Bone marrow (tissue), 2 donors: ENCODE measurements around the gene KIAA1191.

Experiments
- DNase-seq, 2 donors: peaks; one replicate each; lab custom pipeline; 2025; lab: John Stamatoyannopoulos, UW

KIAA1191 gene

DNA sequence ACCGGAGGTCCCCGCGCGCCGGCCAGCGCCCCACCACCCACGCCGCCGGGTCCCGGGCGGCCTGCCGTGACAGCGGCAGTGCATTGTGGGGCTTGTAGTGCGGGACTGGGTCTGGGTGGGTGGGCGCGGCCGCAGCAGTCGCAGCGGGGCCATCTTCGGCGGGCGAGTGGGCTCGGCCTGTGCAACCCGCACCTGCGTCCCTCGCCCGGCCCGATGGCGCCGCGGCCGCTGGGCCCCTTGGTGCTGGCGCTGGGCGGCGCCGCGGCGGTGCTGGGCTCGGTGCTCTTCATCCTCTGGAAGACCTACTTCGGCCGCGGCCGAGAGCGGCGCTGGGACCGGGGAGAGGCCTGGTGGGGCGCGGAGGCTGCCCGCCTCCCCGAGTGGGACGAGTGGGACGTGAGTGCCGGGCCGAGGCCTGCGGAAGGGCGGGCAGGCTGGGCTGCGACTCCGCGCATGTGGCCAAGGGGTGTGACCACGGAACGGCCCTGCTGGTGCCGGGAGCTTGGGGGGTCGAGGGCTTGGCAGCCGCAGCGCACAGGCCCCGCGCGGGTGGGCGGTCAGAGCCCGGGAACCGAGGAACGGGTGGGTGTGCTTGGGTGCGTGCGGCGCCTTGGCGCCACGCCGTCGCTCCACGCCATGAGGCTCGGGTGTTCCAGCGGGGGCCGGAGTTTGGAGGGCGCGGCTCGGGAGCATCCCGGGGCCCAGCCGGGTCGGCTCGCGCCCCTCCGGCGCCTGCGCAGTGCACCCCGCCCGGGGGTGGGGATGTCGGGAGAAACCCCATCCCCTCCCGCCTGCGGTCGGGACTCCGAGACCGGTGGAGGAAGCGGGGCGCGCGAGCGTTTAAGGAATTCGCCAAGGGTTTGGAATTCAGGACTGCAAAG lies 4.0 kb upstream of the KIAA1191 start, which contains the start of gene ARL10:
Gene ARL10, plus strand, starts transcription at position 137 of the 881 bp plus-strand sequence. Its CDS starts 77 bp downstream, at position 214.
- DNase-seq: peak in 1 of 2 donors; percentile 30

DNA sequence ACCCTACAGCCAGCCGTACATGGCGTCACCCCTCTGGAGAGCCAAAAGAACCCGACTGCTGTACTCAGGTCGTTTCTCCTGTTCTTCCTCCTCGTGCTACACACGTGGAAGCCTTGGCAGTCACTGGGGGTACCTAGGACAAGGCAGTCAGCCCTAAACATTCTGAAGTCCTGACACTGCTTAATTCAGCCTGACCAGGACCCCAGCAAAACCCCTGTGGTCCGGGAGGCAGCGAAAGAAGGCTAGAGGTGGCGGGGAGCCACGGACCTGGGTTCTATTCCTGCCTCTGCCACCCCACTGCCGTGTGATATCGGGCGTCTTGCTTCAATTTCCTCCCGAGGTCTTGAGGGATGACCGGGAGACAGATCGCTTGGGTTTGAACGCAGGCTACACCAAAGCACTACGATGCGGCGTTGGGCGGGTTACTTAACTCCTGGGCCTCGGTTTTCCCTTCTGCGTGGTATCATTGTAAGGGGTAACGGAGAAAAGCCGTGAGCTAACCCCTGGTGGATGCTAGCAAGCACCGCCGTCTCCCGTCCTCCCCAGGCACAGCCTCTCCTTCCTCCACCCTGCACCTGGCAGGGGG lies 3.3 kb upstream of the KIAA1191 start:
- no peak for DNase-seq

GRCh38 chr5:176362233-176362490 lies 598 bp upstream of the KIAA1191 start:
- DNase-seq: no peak

DNA sequence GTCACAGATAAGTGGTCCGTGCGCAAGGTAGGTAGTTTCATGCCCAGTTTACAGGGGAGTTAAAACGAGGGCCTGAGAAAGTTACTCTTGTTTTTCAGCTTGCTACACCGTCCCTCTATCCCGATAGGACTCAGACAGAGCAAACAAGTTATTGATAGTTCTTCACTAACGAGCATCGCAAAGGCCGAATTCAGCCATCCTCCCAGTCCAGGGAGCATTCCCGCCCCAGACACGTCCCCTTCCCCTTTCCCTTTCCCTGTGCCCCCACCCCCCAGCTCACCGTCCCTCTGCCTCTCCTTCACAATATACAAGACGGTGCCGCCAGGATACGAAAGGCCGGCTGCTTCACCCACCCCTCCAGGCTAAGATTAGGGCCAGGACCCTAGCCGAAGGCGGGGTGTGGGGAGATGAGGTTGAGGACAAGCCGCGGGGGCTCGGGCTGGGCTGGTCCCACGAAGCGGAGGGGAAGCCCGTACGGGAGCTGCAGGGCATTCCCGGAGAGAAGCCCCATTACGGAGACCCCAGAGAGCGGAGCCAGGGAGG lies 599 bp downstream of the KIAA1191 start:
- DNase-seq: peak in 1 of 2 donors; percentile 53

DNA sequence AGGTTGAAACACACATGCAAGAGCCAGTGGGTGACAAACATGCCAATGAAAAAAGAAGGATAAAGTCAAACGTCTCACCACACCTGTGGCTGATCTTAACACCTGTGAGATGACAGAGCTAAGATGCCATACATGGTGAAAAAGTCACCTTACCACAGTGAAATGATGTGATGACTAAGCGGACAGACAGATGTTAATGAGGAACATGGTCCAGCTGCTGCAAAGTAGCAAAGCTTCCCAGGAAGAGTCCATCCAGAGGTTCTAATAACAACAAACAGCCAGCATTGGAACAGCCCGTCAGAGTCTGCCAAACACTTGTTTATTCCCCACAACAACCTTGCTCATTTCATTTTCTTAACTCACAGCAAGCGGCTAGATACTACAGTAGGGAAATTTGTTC lies 1.9 kb downstream of the KIAA1191 start:
- no peak for DNase-seq

DNA sequence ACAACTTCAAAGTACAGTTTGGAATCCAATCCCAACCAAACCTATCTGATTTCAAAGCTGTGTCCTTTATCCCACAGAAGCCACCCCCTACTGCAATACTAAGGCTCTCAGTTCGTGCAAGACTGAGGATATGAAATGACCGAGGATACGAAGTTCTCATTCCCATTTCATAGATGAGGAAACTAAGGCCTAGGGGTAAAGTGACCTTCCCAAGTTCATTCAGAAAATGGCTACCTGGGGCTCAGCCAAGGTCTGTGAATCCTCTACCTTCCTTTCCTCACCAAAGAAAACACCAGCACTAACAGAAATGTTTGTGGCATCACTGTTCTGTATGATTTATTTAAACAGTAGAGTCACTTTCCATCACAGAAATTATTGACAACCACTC lies 5.4 kb downstream of the KIAA1191 start:
- DNase-seq: no peak

- DNase-seq: no peak
Observed at GRCh38 chr5:176355400-176356178, 6.0 kb downstream of the KIAA1191 start.

GRCh38 chr5:176353533-176353932 lies 8.0 kb downstream of the KIAA1191 start:
- no peak for DNase-seq

- no peak for DNase-seq
Observed at GRCh38 chr5:176352116-176352878, 9.3 kb downstream of the KIAA1191 start.

- no peak for DNase-seq
Observed at GRCh38 chr5:176350416-176350815, 11.1 kb downstream of the KIAA1191 start.

DNA sequence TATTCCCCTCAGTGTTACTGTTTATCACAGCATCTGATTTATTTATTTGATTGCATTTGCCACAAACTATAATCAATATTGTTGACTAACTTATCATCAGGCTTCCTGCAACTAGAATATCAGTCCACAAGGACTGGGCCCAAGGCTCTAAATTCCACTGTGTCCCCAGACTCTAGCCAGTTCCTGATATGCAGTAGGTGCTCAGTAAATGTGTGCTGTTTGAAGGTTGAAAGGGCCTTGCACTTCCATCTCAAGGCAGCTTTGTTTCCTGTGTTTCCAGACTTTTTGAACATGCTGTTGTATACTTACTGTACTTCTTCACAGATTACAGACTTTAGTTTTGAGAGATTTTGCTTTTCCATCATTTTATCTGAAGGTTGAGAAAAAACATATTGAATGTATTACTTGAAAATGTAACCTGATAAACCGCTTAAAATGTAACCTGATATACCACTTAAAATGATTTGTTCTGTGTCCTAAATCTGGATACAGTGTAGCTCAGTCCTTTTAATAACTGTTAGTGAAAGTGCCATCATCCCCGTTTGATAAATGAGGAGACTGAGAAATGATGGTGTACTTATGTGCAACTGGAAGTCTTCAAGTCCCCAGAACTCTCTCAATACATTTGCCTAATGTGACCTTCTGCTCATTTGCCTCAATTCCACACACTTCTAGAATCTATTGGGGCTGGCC lies 18.7 kb downstream of the KIAA1191 start:
- DNase-seq: no peak

GRCh38 chr5:176342158-176342483 lies 19.4 kb downstream of the KIAA1191 start:
- no peak for DNase-seq

DNA sequence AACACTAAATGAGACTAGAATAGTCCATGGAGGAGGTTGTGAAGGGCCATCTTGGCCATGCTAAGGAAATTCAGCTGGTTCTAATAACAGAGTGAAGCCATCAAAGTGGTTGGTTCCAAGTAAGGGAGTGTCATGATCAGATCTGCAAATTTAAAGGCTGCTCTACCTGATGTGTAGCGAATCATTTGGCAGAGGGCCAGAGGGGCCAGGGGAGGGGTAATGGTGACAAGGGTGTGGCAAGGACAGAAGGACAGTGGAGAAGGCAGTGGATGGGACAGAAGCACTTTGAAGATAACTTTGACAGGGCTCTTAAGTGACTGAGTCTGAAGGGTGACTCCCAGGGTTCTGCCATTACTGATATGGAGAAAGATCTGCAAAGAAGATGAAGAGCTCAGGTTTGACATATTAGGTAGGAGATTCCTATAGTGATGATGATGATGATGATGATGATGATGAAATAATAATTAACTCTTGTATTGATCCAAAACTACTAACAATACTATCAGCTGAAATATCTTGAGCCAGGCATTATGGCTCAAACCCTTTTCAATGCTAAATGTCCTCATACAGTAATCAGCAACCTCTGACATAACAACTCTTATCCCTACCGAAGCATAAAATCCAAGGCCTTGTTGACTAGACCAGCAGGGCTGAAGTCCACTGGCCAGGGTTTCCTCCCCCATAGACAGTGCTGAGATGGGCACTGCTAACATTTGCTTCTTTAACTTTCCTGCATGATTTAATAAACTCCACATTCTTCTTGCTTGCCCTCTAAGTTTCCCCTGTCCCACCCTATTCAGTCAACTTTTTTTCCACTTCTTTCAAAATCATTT lies 20.0 kb downstream of the KIAA1191 start:
- DNase-seq: no peak

- no peak for DNase-seq
Observed at GRCh38 chr5:176339304-176339703, 22.3 kb downstream of the KIAA1191 start.

GRCh38 chr5:176337913-176338312 lies 23.7 kb downstream of the KIAA1191 start:
- no peak for DNase-seq

DNA sequence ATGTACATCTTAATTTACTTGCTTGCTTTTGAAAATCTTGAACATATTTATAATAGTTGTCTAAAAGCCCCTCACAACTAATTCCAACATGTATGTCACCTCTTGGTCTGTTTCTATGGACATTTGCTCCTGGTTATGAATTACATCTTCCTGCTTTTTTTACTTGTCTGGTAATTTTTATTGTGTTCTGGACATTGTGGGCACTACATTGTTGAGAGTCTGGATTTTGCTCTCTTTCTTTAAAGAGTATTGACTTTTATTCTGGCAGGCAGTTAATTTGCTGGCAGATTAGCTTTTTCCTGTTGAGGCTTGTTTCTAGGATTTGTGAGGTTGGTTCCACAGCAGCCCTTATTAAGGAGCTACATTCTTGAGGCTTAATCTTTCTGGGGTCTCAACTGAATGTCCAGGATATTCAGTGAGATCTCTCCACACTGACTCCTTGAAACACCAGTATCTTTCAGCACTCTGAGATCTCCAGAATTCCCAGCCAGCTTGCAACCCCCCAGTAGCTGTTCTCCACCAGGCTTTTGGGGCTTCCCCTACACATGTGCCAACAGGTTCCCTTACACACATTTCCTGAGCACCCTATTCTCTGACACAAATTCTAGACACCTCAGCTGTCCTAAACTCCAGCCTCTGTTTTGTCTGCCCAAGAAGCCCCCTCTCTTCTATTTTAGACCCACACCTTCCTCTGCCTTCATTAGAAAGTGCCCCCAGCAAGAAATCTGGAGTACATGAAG lies 27.4 kb downstream of the KIAA1191 start:
- no peak for DNase-seq

DNA sequence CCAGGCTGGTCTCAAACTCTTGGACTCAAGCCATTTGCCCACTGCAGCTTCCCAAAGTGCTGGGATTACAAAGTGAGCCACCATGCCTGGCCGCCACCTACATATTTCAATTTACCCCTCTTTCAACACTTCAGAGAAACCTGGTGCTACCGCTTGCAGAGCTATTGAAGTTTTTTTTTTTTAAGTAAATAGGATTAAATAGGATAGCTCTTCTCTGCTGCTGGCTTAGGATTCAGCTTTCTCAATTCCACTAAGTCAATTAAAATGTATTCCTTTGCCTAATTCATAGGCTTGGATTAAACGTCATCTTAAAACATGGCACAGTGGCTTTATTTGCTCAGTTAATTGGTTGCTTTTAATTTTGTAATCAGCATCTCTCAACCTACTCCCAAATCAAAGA lies 41.0 kb downstream of the KIAA1191 start:
- DNase-seq: no peak

GRCh38 chr5:176319827-176320554 lies 41.6 kb downstream of the KIAA1191 start:
- no peak for DNase-seq
